Measurements from ENCODE around the gene ACD. TPM values are rescaled to one million over a fixed set of nuclear protein-coding genes. Genes with fewer than 3 reads are reported as not detected.

ACD gene
- total RNA-seq, 1 experiment from 2014 or later, result 34.1 TPM

DNA sequence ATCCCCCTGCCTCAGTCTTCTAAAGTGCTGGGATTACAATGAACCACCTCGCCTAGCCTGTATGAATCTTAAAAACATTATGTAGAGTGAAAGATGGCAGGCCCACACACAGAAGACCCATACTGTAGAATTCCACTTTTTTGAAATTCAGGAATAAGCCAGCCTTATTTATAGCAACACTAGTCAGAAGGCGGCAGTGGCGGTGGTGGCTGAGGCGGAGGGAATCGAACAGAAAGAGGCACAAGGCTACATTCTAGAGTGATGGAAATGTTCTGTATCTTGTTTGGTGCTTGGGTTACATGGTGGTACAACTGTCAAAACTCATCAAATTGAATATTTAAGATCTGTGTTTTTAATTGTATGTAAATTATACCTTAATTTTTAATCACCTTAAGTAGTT, 47.7 kb upstream of the ACD start:
- TF ChIP-seq CTCF (conservative IDR thresholded peaks at IDR 0.05), result no peak
- peaks cover 2 to 7% (median 5%) of the 10 kb centered on the region in 3 experiments; a peak in 4 of 7 replicates for H3K36me3 Mint-ChIP-seq (ENCODE audit: insufficient read depth in 1 of 3, low read depth in 3 of 3)
- Histone ChIP-seq H3K4me2 (ENCODE audit: insufficient read depth, insufficient read length, low read length) (no peak overlapping the region), H3K14ac (ENCODE audit: insufficient read depth, low read length) (no peak overlapping the region), H3K27ac (ENCODE audit: insufficient read length, low read depth, low read length) (no peak overlapping the region), H3K4me1 (ENCODE audit: insufficient read depth, low read length) (no peaks in the 10 kb centered on the region; the same call in 1 of the 2 replicates), H3K23me2 (ENCODE audit: insufficient read length, low read depth, low read length, poor library complexity, severe bottlenecking) (no peaks in the 10 kb centered on the region), H4K20me1 (ENCODE audit: control insufficient read depth, insufficient read depth, insufficient read length) (no peaks in the 10 kb centered on the region), H2BK5ac (ENCODE audit: insufficient read length, low read length) (no peak overlapping the region), H2BK15ac (ENCODE audit: low read depth, low read length) (no peak overlapping the region), H3K79me2 (ENCODE audit: insufficient read depth, low read length) (peaks cover 5% of the 10 kb centered on the region; the same call in 1 of the 2 replicates), H3K18ac (ENCODE audit: insufficient read length, low read depth, low read length) (no peak overlapping the region), H4K5ac (ENCODE audit: insufficient read length, low read depth, low read length) (no peak overlapping the region), H2AFZ (ENCODE audit: low read length) (no peak overlapping the region), H3K23ac (ENCODE audit: insufficient read length, low read depth, low read length) (no peak overlapping the region), H3K9me3 (ENCODE audit: control insufficient read depth, low read depth, low read length) (no peaks in the 10 kb centered on the region), H2BK20ac (ENCODE audit: low read depth, low read length, poor library complexity, severe bottlenecking) (no peak overlapping the region), H4K91ac (ENCODE audit: insufficient read length, low read depth, low read length) (no peak overlapping the region), H2BK12ac (ENCODE audit: insufficient read length, low read depth, low read length) (no peak overlapping the region), H4K8ac (replicated peaks; ENCODE audit: insufficient read length, low read depth, low read length) (no peak overlapping the region), H3K4ac (ENCODE audit: low read depth, low read length) (no peak overlapping the region), H3K56ac (ENCODE audit: insufficient read length, low read depth, low read length) (no peak overlapping the region), H3K27me3 (ENCODE audit: insufficient read depth, low read length) (no peaks in the 10 kb centered on the region), H2AK5ac (ENCODE audit: insufficient read length, low read length) (no peak overlapping the region), H3K79me1 (ENCODE audit: insufficient read depth, low read depth, low read length, poor library complexity, severe bottlenecking) (peaks cover 6% of the 10 kb centered on the region), H3T11ph (ENCODE audit: low read length) (no peak overlapping the region), H2BK120ac (ENCODE audit: low read depth, low read length, poor library complexity, severe bottlenecking) (no peak overlapping the region), H3K9ac (ENCODE audit: extremely low read depth, insufficient read length, low read length) (no peak overlapping the region)
- no peaks in the 10 kb centered on the region for H3K27me3 Mint-ChIP-seq (ENCODE audit: low read depth)
- WGBS (ENCODE audit: extremely low coverage, insufficient read length, low lambda C conversion rate), result no CpG with 5 or more reads among the region's 5 CpGs
- no peak for DNase-seq
- peaks cover 13 to 17% of the 10 kb centered on the region in 2 experiments for H3K4me1 Mint-ChIP-seq
- no peak overlapping the region for H3K4me3 Mint-ChIP-seq
- H3K27ac Mint-ChIP-seq, result no peak overlapping the region
- H3K9me3 Mint-ChIP-seq, result no peaks in the 10 kb centered on the region; a peak in 1 of 5 replicates

All from H9 (cell line).